Panc1 (cell line): ENCODE data around the gene RPS4Y2. TPM values are rescaled to one million over a fixed set of nuclear protein-coding genes. Genes with fewer than 3 reads are reported as not detected.

Source experiments
- ATAC-seq: fragments of 200-7000 bp; cut with Tn5 transposase; 2 replicates; pipeline ENCODE4 v1.9.1; 2020; ENCODE audit warnings: mild to moderate bottlenecking, moderate library complexity
- BruUV-seq: library from RNA; stranded (reverse); fragments of 400-500 nt; replicated peaks from 2 replicates; lab custom pipeline; 2021; lab: Mats Ljungman, UMichigan
- CTCF ChIA-PET: fragments of 300-600 bp; sonication (Branson Sonifier 250); formaldehyde crosslinking; loops from one replicate; lab custom pipeline; 2022; ENCODE audit warnings: antibody characterized with exemption; lab: Charles Lee
- POLR2A ChIA-PET: fragments of 300-600 bp; sonication (Branson Sonifier 250); formaldehyde crosslinking; loops from one replicate; lab custom pipeline; 2022; ENCODE audit warnings: antibody characterized with exemption; lab: Charles Lee
- DNase-seq: peaks from one replicate; pipeline ENCODE4 v3.0.0-alpha.2; 2010; ENCODE audit warnings: low read depth, low spot score
- H3K27ac ChIP-seq: 2 replicates; pipeline ENCODE4 v1.5.1; 2011; ENCODE audit warnings: mild to moderate bottlenecking, low read length, inconsistent platforms
- H3K27me3 ChIP-seq: fragments of 200-500 bp; sonication (Bioruptor generic); 2 replicates; pipeline ENCODE4 v1.6.0; 2014; ENCODE audit warnings: low read length, inconsistent platforms; ENCODE audit not compliant: control insufficient read depth, insufficient read depth
- H3K36me3 ChIP-seq: fragments of 200-500 bp; sonication (Bioruptor generic); 2 replicates; pipeline ENCODE4 v1.5.1; 2014; ENCODE audit warnings: inconsistent platforms, mild to moderate bottlenecking, low read length, moderate library complexity; ENCODE audit not compliant: control insufficient read depth, insufficient read depth
- H3K4me1 ChIP-seq: 2 replicates; pipeline ENCODE4 v1.5.1; 2011; ENCODE audit warnings: inconsistent platforms, mild to moderate bottlenecking, low read length, moderate library complexity; ENCODE audit not compliant: control insufficient read depth, insufficient read depth
- H3K4me3 ChIP-seq, 2 experiments: 2 replicates each; pipeline ENCODE4 v1.5.1; 2011 to 2012; ENCODE audit warnings: low read depth in 2 of 2, low read length in 2 of 2, mild to moderate bottlenecking in 2 of 2, inconsistent platforms in 1 of 2, moderate library complexity in 1 of 2
- H3K9me3 ChIP-seq: fragments of 200-500 bp; sonication (Bioruptor generic); 2 replicates; pipeline ENCODE4 v1.5.1; 2014; ENCODE audit warnings: low read depth, mild to moderate bottlenecking, inconsistent platforms, low read length, moderate library complexity; ENCODE audit not compliant: control insufficient read depth, insufficient read depth
- CTCF ChIP-seq: fragments of 450-650 bp; IDR thresholded peaks from 2 replicates; pipeline ENCODE4 v1.5.1; 2017; ENCODE audit warnings: mild to moderate bottlenecking
- POLR2AphosphoS5 ChIP-seq: IDR thresholded peaks from 2 replicates; pipeline ENCODE4 v1.6.1; 2012; ENCODE audit warnings: mild to moderate bottlenecking, low read depth, low read length, moderate library complexity
- REST ChIP-seq, 2 experiments: IDR thresholded peaks; 2 replicates each; pipeline ENCODE4 v1.6.1; 2011 to 2012; ENCODE audit warnings: low read depth in 2 of 2, control low read depth in 1 of 2, low read length in 1 of 2, mild to moderate bottlenecking in 1 of 2, moderate library complexity in 1 of 2; ENCODE audit not compliant: insufficient read depth in 1 of 2
- SIN3A ChIP-seq: IDR thresholded peaks from 2 replicates; pipeline ENCODE4 v1.6.1; 2012; ENCODE audit warnings: low read depth, mild to moderate bottlenecking, low read length, moderate library complexity, borderline replicate concordance; ENCODE audit not compliant: insufficient read depth
- TCF7L2 ChIP-seq: IDR thresholded peaks from 2 replicates; pipeline ENCODE4 v1.6.1; 2011; ENCODE audit warnings: mild to moderate bottlenecking, low read depth, low read length, inconsistent platforms
- in situ Hi-C: cut with HindIII; loops from 2 replicates; pipeline ENCODE4 v1.10.0; 2016; ENCODE audit warnings: low sequenced_read_pairs, low pct_unique_long_range_greater_than_20kb
- intact Hi-C: fragments of 100-400 bp; cut with micrococcal nuclease; formaldehyde crosslinking; loops from one replicate; pipeline ENCODE4 v1.10.0; 2022; ENCODE audit not compliant: unreplicated experiment
- total RNA-seq: library from RNA; stranded (reverse); gene quantifications from one replicate; pipeline ENCODE4 v1.2.1, GENCODE V29; 2021; ENCODE audit not compliant: unreplicated experiment

Gene RPS4Y2
- total RNA-seq, 1 experiment from 2014 or later = not detected

- ATAC-seq = no peak
- POLR2A ChIA-PET = no interaction called here
Observed at GRCh38 chrY:20798351-20799049, 42.6 kb downstream of the RPS4Y2 start.

GRCh38 chrY:20802659-20803058 lies 46.8 kb downstream of the RPS4Y2 start:
- Histone ChIP-seq H3K27me3 (no peaks in the 10 kb centered on the region), H3K4me3 (no peak overlapping the region), H3K36me3 (no peaks in the 10 kb centered on the region), H3K27ac (no peak overlapping the region), H3K9me3 (no peaks in the 10 kb centered on the region), H3K4me1 (no peaks in the 10 kb centered on the region)
- TF ChIP-seq CTCF = no peak
- no peak for TF ChIP-seq SIN3A
- TF ChIP-seq POLR2AphosphoS5 = no peak
- TF ChIP-seq REST (IDR thresholded peaks at IDR 0.05; ENCODE audit: insufficient read depth in 1 of 2, low read depth in 2 of 2, low read length in 1 of 2) = no peak
- no peak for TF ChIP-seq TCF7L2
- in situ Hi-C loops = no loop called here
- POLR2A ChIA-PET = no interaction called here
- intact Hi-C loops = no loop called here
- no TSS peak for BruUV-seq
- ATAC-seq (no peak), DNase-seq (no peak)
- CTCF ChIA-PET = no interaction called here

More at GRCh38 chrY:20798351-20799049, 42.6 kb downstream of the RPS4Y2 start:
- Histone ChIP-seq H3K27me3 (no peaks in the 10 kb centered on the region), H3K9me3 (no peaks in the 10 kb centered on the region), H3K4me3 (no peak overlapping the region), H3K4me1 (no peaks in the 10 kb centered on the region), H3K36me3 (no peaks in the 10 kb centered on the region), H3K27ac (no peak overlapping the region)
- TF ChIP-seq REST (IDR thresholded peaks at IDR 0.05; ENCODE audit: insufficient read depth in 1 of 2, low read depth in 2 of 2, low read length in 1 of 2) = no peak
- in situ Hi-C loops (no loop called here), intact Hi-C loops (no loop called here)
- CTCF ChIA-PET = no interaction called here
- DNase-seq = no peak
- BruUV-seq = no TSS peak
